HG03575 (cell line): ENCODE measurements around the gene SUSD3.
"Not testable (repeated sequence)": the region's sequence is repeated elsewhere in the genome, so short reads cannot be mapped to it uniquely, and the experiment has no call there.

ENCODE experiments used
- ATAC-seq: cut with Tn5 transposase; IDR thresholded peaks from one replicate; pipeline ENCODE4 v1.9.1; 2021; ENCODE audit not compliant: unreplicated experiment, insufficient number of reproducible peaks, low FRiP score; ENCODE audit errors: extremely low read depth

Gene SUSD3

DNA sequence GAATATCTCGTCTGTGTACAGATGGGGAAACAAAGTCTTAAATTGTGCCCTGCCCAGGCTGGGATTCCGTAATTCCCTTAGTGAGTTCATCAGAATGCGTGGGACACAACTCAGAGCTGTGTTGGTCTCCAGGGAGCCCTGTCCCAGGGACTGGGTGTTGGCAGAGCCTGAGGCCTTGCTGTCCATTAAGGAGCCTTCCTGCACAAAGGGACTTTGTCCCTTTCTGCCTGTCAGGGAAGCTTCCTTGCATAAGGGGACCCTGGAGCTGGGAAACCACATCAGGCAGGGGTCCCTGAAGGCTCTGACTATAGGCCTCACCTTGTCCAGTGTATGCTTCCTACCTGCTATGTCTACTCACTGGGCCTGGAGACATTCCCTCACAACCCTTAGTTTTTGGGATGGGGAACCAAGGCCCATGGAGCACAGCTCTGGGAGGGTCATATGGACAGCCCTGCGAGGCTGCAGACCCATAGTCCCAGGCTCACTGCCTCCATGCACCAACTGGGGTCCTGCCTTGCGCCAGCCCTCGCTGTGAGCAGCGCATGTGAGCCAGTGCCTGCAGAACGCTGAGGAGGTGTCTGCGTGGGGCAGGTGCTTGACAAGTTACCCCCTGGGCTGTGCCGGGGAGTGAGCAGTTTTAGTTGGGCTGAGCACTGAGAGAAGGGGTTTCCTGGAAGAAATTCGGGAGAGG lies 39.2 kb downstream of the SUSD3 start:
- ATAC-seq = no peak

DNA sequence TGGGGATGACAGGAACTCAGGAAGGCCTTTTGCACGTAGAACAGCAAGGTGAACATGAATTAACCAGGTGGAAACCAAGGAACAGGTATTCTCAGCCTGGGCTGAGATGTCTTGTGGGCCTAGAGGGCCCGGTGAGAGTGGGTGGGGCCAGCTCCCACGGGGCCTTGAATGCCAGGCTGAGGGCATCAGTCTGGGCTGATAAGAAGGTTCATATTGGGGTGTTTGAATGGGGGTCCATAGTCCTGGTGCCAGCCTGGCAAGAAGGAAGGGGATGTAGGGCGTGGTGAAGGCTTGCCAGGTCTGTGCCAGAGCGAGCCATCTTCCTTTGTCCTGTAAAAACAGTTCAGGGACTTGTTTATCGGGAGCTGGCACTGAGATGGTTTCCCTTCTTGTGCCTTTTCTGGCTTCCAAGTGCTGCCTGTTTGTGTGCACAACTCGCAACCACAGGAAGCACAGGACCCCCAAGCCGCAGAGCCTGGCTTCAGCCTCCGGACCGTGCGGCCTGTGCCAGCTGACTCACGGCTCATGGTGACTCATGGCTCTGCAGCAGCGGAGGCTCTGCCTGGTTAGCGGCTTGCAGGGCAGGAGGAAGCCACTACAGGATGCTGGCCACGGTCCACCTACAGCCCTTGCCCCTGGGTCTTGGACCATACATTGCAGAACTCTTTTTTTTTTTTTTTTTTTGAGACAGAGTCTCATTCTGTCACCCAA lies 39.9 kb downstream of the SUSD3 start:
- ATAC-seq = no peak

DNA sequence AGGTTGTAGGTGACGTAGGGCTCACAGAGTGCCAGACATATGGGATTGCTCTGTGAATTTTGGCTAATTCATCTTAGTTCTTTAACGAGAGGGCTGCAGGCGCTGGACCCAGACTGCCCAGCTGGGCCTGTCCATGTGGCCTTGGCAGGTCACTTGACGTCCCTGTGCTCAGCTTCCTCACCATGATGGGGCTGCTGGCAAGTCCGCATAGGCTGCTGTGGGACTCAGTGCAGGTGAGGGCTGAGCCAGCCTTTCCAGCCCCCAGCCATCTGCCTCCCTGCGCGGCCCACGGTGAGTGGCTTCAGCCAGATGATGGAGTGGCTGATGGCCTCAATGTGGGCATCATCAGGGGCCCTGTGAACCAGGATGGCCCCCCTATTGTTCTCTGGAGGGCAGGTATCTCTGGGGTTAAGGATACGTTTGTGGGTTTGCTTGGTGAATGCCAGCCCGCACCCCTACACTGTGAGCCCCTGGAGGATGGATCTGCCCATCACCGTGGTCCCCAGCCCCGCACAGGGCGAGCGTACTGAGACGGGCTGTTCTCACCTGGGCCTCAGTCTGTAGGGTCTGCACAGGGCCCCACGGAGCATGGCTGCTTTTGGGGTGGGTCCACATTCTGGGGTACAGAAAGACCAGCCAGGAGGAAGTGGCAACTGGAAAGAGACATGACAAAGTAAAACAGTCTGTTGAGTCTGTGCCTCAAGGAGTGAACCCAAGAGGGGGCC lies 41.2 kb downstream of the SUSD3 start:
- no peak for ATAC-seq

DNA sequence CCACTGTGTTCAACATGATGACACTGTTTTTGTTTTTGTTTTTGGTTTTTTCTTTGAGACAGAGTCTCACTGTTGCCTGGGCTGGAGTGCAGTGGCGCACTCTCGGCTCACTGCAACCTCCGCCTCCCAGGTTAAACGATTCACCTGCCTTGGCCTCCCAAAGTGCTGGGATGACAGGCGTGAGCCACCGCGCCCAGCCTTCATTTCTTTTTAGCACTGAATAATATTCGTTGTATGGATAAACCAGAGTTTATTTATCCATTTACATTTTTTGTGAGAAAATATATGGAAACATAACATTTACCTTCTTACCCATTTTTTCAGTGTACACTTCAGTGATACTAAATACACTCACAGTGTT lies 41.8 kb downstream of the SUSD3 start:
- ATAC-seq = no peak

DNA sequence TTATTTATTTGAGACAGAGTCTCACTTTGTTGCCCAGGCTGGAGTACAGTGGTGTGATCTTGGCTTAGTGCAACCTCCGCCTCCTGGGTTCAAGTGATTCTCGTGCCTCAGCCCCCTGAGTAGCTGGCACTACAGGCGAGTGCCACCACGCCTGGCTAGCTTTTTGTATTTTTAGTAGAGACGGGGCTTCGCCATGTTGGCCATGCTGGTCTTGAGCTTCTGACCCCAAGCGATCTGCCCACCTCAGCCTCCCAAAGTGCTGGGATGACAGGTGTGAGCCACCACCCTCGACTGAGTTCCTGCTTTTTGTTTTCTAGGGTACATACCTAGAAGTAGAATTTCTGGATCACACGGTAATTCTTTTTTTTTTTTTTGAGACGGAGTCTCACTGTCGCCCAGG lies 42.6 kb downstream of the SUSD3 start:
- not testable (repeated sequence) for ATAC-seq

DNA sequence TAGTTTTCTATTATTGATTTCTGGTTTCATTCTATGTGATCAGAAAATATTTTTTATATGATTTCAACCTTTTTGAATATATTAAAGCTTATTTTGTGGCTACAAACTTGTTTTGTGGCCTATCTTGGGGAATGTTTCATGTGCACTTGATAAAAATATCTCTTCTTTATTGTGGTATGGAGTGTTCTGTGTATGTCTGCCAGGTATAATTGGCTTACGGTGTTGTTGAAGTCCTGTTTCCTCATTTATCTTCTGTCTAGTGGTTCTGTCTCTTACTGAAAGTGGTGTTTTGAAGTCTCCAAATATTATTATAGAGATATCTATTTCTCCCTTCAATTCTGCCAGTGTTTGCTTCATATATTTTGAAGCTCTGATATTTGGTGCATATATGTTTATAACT lies 47.1 kb downstream of the SUSD3 start:
- ATAC-seq = no peak

DNA sequence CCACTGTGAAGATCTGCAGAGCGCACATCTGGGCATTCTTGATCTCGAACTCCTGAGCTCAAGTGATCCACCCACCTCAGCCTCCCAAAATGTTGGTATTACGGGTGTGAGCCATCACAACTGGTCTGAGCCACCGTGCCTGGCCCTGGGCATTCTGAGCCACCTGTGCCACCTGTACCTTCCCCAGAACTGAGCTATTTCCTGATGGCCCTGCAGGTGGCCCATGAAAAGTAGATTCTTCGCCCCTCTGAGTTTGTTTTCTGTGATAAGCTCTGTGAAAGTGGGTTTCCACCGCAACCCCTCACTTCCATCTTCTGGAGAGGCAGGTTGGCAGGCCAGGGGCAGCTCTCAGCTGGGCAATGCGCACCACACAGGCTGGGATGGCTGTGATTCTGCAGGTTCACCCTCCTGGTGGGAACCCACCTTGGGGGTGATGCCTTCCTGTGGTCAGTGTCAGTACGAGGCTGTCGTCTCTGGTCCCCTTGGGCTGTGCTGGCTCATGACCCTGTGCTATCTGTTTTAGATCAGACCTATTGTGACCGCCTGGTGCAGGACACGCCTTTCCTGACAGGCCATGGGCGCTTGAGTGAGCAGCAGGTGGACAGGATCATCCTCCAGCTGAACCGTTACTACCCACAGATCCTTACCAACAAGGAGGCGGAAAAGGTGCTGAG lies 48.8 kb downstream of the SUSD3 start:
- ATAC-seq = no peak

DNA sequence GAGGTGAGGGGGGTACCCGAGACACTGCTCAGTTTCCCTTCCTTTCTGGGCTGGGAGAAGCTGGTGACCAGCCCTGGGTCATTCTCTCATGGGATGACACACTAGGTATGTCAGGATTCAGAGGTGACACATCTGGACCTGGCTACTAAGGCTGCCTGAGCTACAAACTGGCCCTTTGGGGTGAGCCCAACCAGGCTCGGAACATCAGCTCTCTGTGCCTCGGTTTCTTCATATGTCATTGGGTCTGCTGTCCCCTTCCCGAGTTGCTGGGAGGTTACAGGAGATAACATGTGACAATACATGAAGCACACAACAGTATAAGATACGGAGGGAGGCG lies 49.3 kb downstream of the SUSD3 start:
- no peak for ATAC-seq

DNA sequence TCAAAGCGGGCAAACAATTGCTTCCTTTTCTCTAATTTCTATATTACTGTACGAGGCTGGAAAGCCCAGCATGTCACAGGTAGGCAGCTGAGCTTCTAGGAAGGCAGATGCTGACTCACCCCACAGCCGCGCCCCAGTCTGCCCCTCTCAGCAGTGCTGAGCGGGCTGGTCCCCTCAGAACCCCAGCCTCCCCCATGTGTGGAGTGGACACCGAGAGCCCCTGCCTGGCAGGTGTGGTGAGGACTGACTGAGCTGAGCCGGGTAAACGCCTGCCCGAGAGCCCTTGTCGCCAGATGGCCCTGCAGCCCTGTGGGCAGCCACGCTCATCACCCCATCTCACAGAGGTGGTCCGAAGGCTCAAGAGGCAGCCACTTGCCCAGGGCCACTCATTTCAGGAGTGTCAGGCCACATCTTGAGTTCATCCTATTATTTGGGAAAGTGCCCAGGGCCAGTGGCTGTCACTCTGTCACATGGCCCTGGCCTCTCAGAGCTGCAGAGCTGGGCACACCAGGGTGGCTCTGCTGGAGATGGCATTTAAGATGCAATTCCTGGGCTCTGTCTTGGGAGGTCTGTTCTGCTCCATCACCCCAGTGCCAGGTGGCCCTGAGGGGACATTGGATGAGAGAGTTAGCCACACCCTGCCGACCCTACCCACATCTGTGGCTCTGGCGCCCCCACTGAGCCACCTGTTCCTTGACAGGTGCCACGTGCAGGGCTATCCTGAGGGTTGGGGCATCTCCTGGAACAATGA lies 50.0 kb downstream of the SUSD3 start:
- ATAC-seq = no peak

DNA sequence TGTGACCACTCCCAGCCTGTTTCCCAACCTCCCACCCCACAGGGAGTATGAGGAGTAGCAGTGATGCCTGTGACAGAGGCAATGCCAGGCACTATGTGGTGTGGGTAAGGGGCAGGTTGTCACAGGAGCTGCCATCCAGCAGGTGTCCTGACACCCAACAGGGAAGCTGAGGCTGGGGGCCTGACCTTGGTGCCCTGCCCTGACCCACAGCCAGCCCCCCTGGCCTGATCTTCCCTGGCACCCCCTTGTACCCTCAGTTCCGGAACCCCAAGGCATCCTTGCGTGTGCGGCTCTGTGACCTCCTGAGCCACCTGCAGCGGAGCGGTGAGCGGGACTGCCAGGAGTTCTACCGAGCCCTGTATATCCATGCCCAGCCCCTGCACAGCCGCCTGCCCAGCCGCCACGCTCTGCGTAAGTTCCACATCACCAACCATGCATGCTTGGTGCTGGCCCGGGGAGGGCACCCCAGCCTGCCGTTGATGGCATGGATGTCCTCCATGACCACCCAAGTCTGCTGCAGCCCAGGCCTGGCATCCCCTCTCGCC lies 51.9 kb downstream of the SUSD3 start:
- no peak for ATAC-seq

DNA sequence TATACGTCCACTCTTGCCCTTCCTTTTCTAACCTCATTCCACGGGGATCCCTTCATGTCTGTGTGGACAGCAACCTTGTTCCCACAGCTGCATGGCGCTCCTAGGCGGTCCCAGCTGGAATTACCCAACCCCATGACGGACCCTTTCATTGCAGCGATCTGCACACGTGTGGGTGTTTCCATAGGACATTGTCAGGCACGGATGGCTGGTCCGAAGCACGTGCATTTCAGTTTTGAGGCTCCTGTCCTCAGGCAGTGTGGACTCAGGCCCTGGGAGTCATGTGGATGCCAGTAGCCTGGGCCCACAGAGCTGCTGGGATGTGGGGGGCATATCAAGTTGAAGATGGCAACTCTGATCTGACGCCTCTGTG lies 52.5 kb downstream of the SUSD3 start:
- no peak for ATAC-seq

DNA sequence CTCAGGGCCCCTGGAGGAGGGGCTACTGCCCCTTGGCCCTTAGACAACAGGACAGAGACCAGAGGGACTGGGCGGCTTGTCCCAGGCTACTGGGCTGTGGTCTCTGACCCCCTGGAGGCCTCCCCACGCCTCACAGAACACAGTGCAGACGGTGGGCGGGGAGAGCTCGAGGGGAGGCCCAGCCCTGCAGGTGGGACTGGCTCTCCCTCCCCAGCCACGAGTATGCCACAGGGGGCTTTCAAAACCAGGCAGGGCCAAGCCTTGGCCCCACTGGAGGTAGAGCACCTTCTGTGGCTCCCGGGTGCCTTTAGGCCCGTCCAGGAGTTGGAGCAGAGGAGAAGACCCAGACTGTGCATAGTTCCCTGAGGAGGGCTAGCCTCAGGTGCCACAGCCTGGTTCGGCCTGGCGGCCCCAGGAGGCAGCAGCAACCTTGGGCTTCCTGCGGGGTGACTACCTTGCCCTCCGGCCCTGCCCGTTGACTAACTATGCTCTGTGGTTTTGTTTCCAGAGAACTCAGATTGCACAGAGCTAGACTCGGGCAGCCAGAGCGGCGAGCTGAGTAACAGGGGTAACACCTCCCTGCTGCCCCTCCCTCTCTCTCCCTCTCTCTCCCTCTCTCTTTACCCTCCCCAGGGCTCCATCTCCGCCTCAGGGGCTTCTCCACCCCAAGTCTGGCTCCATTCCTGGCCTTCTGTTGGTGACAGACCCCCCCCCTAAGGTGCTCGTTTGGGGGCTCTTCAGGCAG lies 53.0 kb downstream of the SUSD3 start:
- no peak for ATAC-seq

DNA sequence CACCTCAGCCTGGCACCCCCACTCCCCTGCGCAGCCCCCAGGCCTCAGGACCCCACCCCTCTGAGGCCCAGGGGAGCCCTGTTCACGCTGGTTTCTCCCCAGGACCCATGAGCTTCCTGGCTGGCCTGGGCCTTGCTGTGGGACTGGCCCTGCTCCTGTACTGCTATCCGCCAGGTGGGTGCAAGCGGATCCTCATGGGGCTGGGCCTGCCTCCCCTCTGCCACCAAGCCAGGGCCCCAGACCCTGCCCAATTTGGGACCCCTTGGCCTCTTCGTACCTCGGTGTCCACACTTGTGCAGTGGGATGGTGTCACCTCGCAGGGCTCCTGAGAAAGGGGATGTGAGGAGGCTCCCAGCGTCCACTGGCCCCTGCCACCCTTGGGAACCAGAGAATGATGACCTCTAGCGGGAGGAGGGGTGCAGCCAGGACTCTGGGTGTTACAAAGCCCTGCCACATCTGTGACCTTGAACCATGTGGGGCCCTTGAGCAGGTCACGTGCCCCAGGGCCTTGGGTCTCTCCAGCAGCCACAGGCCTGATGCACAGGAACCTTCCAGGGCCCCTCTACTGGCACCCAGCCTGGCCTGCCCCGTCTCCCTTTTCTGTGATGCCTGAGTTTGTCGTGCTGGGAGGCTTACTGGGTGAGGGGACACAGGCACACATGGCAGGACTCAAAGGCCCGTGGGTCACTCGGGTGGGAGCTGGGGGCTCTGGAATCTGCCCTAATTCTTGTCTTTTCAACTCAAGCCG lies 53.8 kb downstream of the SUSD3 start:
- no peak for ATAC-seq

DNA sequence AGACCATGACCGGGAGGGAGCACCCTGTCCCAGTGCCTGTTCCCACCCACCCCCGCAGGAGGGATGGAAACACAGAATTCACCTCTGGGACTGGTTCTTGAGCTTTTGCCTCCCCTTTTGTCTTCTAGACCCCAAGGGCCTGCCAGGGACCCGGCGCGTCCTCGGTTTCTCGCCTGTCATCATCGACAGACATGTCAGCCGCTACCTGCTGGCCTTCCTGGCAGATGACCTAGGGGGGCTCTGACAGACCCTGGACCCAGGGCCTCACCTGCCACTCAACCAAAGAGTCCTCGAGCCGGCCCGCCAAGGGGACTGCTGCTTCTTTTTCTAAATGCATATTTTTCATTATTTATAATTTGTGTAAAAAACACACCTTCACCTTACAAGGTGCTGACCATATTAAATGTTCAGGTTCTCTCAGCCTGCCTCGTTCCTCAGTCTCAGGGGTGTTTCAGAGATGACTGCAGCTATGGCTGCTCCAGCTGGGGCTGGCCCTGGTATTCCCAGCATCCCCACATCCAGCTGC lies 54.4 kb downstream of the SUSD3 start:
- no peak for ATAC-seq

DNA sequence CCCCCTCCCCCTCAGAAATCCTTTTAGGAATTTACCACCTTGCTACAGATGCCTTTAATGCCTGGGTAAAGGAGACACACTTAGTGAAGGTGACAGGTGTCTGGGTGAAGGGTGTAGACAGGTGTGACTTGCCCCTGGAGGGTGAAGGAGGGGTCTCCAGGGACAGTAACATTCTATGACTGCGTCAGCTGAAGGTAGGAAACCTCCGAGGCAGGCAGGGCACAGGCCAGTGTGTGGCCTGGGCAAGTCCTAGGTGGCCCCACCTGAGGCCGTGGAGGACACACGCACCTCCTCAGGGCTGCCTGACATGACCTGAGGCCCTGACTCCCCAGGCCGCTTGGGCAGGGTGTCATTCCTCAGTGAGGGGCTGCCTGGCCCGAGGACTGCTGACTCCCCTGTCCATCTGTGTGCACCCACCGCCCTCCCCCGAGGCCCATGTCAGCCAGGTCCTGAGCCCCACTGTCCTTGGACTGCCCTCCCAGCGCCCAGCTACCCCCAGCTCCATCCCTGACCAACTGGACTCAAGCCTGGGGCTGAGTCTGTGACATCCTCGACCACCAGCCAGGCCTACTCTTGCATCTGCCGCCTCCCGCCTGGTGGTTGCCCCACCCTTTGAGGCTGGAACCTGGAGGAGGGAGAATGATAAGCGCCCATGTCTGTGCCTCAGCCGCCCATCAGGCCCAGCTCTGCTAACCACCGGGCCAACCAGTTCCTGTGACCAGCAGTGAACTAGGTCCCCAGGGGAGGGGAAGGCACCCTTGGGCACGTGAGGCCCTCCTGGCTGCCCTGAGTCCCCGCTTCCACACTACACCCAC lies 55.9 kb downstream of the SUSD3 start:
- ATAC-seq = no peak

DNA sequence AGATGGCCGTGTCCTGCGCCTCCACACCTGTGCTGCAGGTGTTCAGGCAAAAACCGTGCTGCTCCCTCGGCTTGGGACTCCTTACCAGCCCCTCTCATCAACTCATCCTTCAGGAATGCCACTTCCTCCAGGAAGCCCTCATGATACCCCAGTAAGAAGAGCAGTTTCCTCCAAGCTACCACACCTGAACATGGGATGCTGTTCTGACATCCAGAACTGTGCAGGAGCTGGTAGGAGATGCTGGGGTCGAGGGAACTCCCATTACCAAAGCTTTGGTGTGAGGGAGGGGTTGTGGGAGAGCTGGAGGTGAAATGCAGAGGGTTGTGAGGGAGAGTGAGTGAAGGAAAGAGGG lies 56.5 kb downstream of the SUSD3 start:
- no peak for ATAC-seq
